SK-N-SH (cell line): ENCODE results near the gene ACVR1C. TPM values are rescaled to one million over a fixed set of nuclear protein-coding genes. Genes with fewer than 3 reads are reported as not detected.

Experiments used
- CTCF ChIA-PET: fragments of 300-600, 350-600 bp; formaldehyde crosslinking; extraction: SDS; loops from one replicate; lab custom pipeline; 2021; lab: Yijun Ruan, JAX
- POLR2A ChIA-PET: fragments of 350-600 bp; sonication (Branson Sonifier 250); formaldehyde crosslinking; extraction: SDS; loops from one replicate; lab custom pipeline; 2020; ENCODE audit warnings: antibody characterized with exemption, inconsistent platforms; lab: Yijun Ruan, JAX
- DNase-seq: peaks from one replicate; pipeline ENCODE4 v3.0.0; 2012
- H2AFZ ChIP-seq: fragments of 200-600 bp; sonication (generic); 2 replicates; pipeline ENCODE4 v1.8.1; 2016; ENCODE audit warnings: antibody characterized with exemption, mild to moderate bottlenecking, low read depth
- H3F3A ChIP-seq: fragments of 200-600 bp; sonication (generic); replicated peaks from 2 replicates; pipeline ENCODE3; 2016; ENCODE audit warnings: antibody characterized with exemption, mild to moderate bottlenecking; ENCODE audit not compliant: insufficient read depth
- H3K27ac ChIP-seq, 2 experiments: fragments of 200-500 bp in 1 of 2; fragments of 200-600 bp in 1 of 2; sonication (Bioruptor generic) in 1 of 2; sonication (generic), shearing (Covaris generic) in 1 of 2; 2 replicates each; pipeline versions ENCODE4 v1.5.1 to v1.6.1; 2014 to 2016; ENCODE audit warnings: low read depth in 2 of 2, inconsistent platforms in 1 of 2, low read length in 1 of 2, mild to moderate bottlenecking in 1 of 2, mixed read lengths in 1 of 2
- H3K27me3 ChIP-seq: fragments of 200-600 bp; sonication (generic), shearing (Covaris generic); 2 replicates; pipeline ENCODE4 v1.6.1; 2016; ENCODE audit warnings: mixed run types; ENCODE audit not compliant: insufficient read depth
- H3K36me3 ChIP-seq, 2 experiments: fragments of 200-500 bp in 1 of 2; fragments of 200-600 bp in 1 of 2; sonication (Bioruptor generic) in 1 of 2; sonication (generic) in 1 of 2; replicated peaks in 1 of 2; 2 replicates each; pipeline versions ENCODE3 to v1.5.1; 2014 to 2016; ENCODE audit warnings: low read length in 1 of 2, mild to moderate bottlenecking in 1 of 2; ENCODE audit not compliant: insufficient read depth in 2 of 2, control insufficient read depth in 1 of 2
- H3K4me1 ChIP-seq, 2 experiments: fragments of 200-500 bp in 1 of 2; fragments of 200-600 bp in 1 of 2; sonication (Bioruptor generic) in 1 of 2; sonication (generic), shearing (Covaris generic) in 1 of 2; 2 replicates each; pipeline versions ENCODE4 v1.5.1 to v1.6.1; 2014 to 2016; ENCODE audit warnings: low read depth in 1 of 2, low read length in 1 of 2, mixed run types in 1 of 2; ENCODE audit not compliant: insufficient read depth in 2 of 2, control insufficient read depth in 1 of 2
- H3K4me2 ChIP-seq: fragments of 200-600 bp; sonication (generic), shearing (Covaris generic); 2 replicates; pipeline ENCODE4 v1.6.1; 2017; ENCODE audit warnings: mixed run types
- H3K4me3 ChIP-seq, 2 experiments: fragments of 200-500 bp in 1 of 2; fragments of 200-600 bp in 1 of 2; sonication (Bioruptor generic) in 1 of 2; sonication (generic), shearing (Covaris generic) in 1 of 2; 2 replicates each; pipeline versions ENCODE4 v1.5.1 to v1.8.1; 2014 to 2016; ENCODE audit warnings: low read depth in 2 of 2, inconsistent platforms in 1 of 2, low read length in 1 of 2, mild to moderate bottlenecking in 1 of 2, mixed read lengths in 1 of 2, moderate library complexity in 1 of 2
- H3K79me2 ChIP-seq: fragments of 200-600 bp; sonication (generic); 2 replicates; pipeline ENCODE4 v1.8.1; 2017; ENCODE audit warnings: mild to moderate bottlenecking; ENCODE audit not compliant: insufficient read depth
- H3K9ac ChIP-seq: fragments of 200-600 bp; sonication (generic); 2 replicates; pipeline ENCODE4 v1.6.1; 2017; ENCODE audit warnings: mixed run types
- H3K9me2 ChIP-seq: fragments of 200-600 bp; sonication (generic); 2 replicates; pipeline ENCODE4 v1.6.1; 2017; ENCODE audit warnings: mixed run types
- H3K9me3 ChIP-seq: fragments of 200-600 bp; sonication (generic); 2 replicates; pipeline ENCODE4 v1.6.1; 2017; ENCODE audit warnings: mixed run types, mild to moderate bottlenecking, moderate library complexity
- H4K20me1 ChIP-seq: fragments of 200-600 bp; sonication (generic); 2 replicates; pipeline ENCODE4 v1.6.1; 2017; ENCODE audit warnings: mild to moderate bottlenecking, mixed run types; ENCODE audit not compliant: insufficient read depth
- CTCF ChIP-seq: fragments of 200-600 bp; sonication (generic); IDR thresholded peaks from 2 replicates; pipeline ENCODE4 v1.6.1; 2017; ENCODE audit warnings: antibody characterized with exemption, mild to moderate bottlenecking, moderate library complexity
- ELF1 ChIP-seq: IDR thresholded peaks from 2 replicates; pipeline ENCODE4 v1.4.0; 2012
- EP300 ChIP-seq, 2 experiments: IDR thresholded peaks; 2 replicates each; pipeline versions ENCODE4 v1.4.0 to v1.6.1; 2012; ENCODE audit warnings: borderline replicate concordance in 1 of 2, low read depth in 1 of 2, low read length in 1 of 2
- EZH2phosphoT487 ChIP-seq: fragments of 200-600 bp; sonication (generic); IDR thresholded peaks from 2 replicates; pipeline ENCODE4 v1.6.1; 2017; ENCODE audit warnings: low read depth, mixed run types, mild to moderate bottlenecking, antibody characterized with exemption, moderate library complexity, borderline replicate concordance
- FOXM1 ChIP-seq: IDR thresholded peaks from 2 replicates; pipeline ENCODE4 v1.4.0; 2012; ENCODE audit warnings: low read depth, mild to moderate bottlenecking
- GATA2 ChIP-seq: sonication (generic); formaldehyde crosslinking; IDR thresholded peaks from 2 replicates; pipeline ENCODE4 v1.5.0; 2020; ENCODE audit warnings: mild to moderate bottlenecking, missing genetic modification reagents
- MAX ChIP-seq: IDR thresholded peaks from 2 replicates; pipeline ENCODE4 v1.4.0; 2012; ENCODE audit warnings: low read depth
- MXI1 ChIP-seq: IDR thresholded peaks from 2 replicates; pipeline ENCODE4 v1.6.1; 2012; ENCODE audit warnings: mild to moderate bottlenecking, low read depth, low read length, improper control_type of control experiment
- NRF1 ChIP-seq: IDR thresholded peaks from 2 replicates; pipeline ENCODE4 v1.6.1; 2012; ENCODE audit warnings: low read depth, mild to moderate bottlenecking, low read length
- PBX3 ChIP-seq: IDR thresholded peaks from 2 replicates; pipeline ENCODE4; 2012
- POLR2AphosphoS5 ChIP-seq: IDR thresholded peaks from 2 replicates; pipeline ENCODE4 v1.6.1; 2012; ENCODE audit warnings: low read depth, low read length
- RAD21 ChIP-seq: IDR thresholded peaks from 2 replicates; pipeline ENCODE4 v1.6.1; 2012; ENCODE audit warnings: mild to moderate bottlenecking, low read length
- RCOR1 ChIP-seq: fragments of 150-350 bp; IDR thresholded peaks from 2 replicates; pipeline ENCODE4 v1.6.1; 2017; ENCODE audit warnings: antibody characterized with exemption, low read length
- RFX5 ChIP-seq: IDR thresholded peaks from 2 replicates; pipeline ENCODE4 v1.6.1; 2012; ENCODE audit warnings: mild to moderate bottlenecking, improper control_type of control experiment, low read length
- SIN3A ChIP-seq: IDR thresholded peaks from 2 replicates; pipeline ENCODE4 v1.6.1; 2012; ENCODE audit warnings: low read depth, mild to moderate bottlenecking, low read length, moderate library complexity, borderline replicate concordance
- TAF1 ChIP-seq: IDR thresholded peaks from 2 replicates; pipeline ENCODE4 v1.6.1; 2012; ENCODE audit warnings: low read depth, mild to moderate bottlenecking, low read length, moderate library complexity, borderline replicate concordance
- TEAD4 ChIP-seq: IDR thresholded peaks from 2 replicates; pipeline ENCODE4 v1.4.0; 2012; ENCODE audit warnings: mild to moderate bottlenecking, borderline replicate concordance; ENCODE audit not compliant: insufficient read depth
- USF1 ChIP-seq: IDR thresholded peaks from 2 replicates; pipeline ENCODE4 v1.4.0; 2012; ENCODE audit warnings: low read depth, borderline replicate concordance
- YY1 ChIP-seq: IDR thresholded peaks from 2 replicates; pipeline ENCODE4 v1.4.0; 2012; ENCODE audit warnings: low read depth, mild to moderate bottlenecking
- WGBS: methylation state at CpG from one replicate; pipeline ENCODE4 v1.1.6; 2017; ENCODE audit warnings: low lambda C conversion rate; 5-methylcytosine and 5-hydroxymethylcytosine counted together
- polyA plus RNA-seq, 3 experiments: library from polyadenylated mRNA; depleted of rRNA; stranded (reverse); fragments of >200 nt; gene quantifications; 2 replicates each; pipeline ENCODE4 v1.2.3, GENCODE V29; 2012

Gene ACVR1C
- polyA plus RNA-seq, 1 of the 3 experiments (the other 2 are of a cell fraction) = 0.03 TPM

- TF ChIP-seq YY1 = no peak
- TF ChIP-seq EP300 (IDR thresholded peaks at IDR 0.05; ENCODE audit: borderline replicate concordance in 1 of 2, low read depth in 1 of 2, low read length in 1 of 2) = no peak
- TF ChIP-seq RFX5 = no peak
- TF ChIP-seq CTCF = peak; percentile 71
These were observed 136.4 kb downstream of the ACVR1C start (continued) for GRCh38 chr2:157492189-157492773.

- Histone ChIP-seq H3K27me3 (peaks cover 31% of the 10 kb centered on the region), H3F3A (no peaks in the 10 kb centered on the region), H3K27ac (no peak overlapping the region), H3K36me3 (no peaks in the 10 kb centered on the region), H3K9ac (no peak overlapping the region), H3K4me2 (no peak overlapping the region), H3K9me3 (no peaks in the 10 kb centered on the region), H3K79me2 (no peaks in the 10 kb centered on the region), H3K4me3 (no peak overlapping the region), H4K20me1 (no peaks in the 10 kb centered on the region), H3K4me1 (no peaks in the 10 kb centered on the region), H3K9me2 (no peaks in the 10 kb centered on the region), H2AFZ (no peak overlapping the region)
- no peak for TF ChIP-seq PBX3
- TF ChIP-seq TEAD4 = no peak
- no peak for TF ChIP-seq FOXM1
- no peak for TF ChIP-seq MAX
- no peak for TF ChIP-seq ELF1
- TF ChIP-seq SIN3A = no peak
- TF ChIP-seq GATA2 = no peak
- 0% methylated on average over 1 of the region's 1 CpG for WGBS
- DNase-seq = no peak
- POLR2A ChIA-PET = no interaction called here
- CTCF ChIA-PET = interaction anchor here (1.0 to 1.3 kb wide), 3 partner anchors 1228 to 1264 kb away, joined by 3 to 4 read pairs (median 3); no protein-coding TSS in a partner anchor
These were observed 138.7 kb downstream of the ACVR1C start for GRCh38 chr2:157489983-157490382.

- H3K27ac ChIP-seq = no peak overlapping the region
- CTCF ChIA-PET = interaction anchor here (1.2 to 2.2 kb wide), 4 partner anchors 9 to 1265 kb away, joined by 3 to 8 read pairs (median 4); no protein-coding TSS in a partner anchor
- H3K9ac ChIP-seq = no peak overlapping the region
- no peaks in the 10 kb centered on the region for H3K4me1 ChIP-seq
- H3K9me2 ChIP-seq = no peaks in the 10 kb centered on the region
- POLR2A ChIA-PET = no interaction called here
- H3K9me3 ChIP-seq = no peaks in the 10 kb centered on the region
- no peaks in the 10 kb centered on the region for H3K36me3 ChIP-seq
- no peak overlapping the region for H2AFZ ChIP-seq
- no peaks in the 10 kb centered on the region for H3F3A ChIP-seq
- DNase-seq = no peak
- H4K20me1 ChIP-seq = no peaks in the 10 kb centered on the region
- peak overlapping the region; percentile 20 for H3K4me2 ChIP-seq
- peaks cover 31% of the 10 kb centered on the region for H3K27me3 ChIP-seq
- H3K4me3 ChIP-seq = no peak overlapping the region
- WGBS = 6% methylated on average over 3 of the region's 3 CpGs
- no peak for TF ChIP-seq RAD21
- TF ChIP-seq EP300 (IDR thresholded peaks at IDR 0.05; ENCODE audit: borderline replicate concordance in 1 of 2, low read depth in 1 of 2, low read length in 1 of 2) = no peak
- no peak for TF ChIP-seq POLR2AphosphoS5
- TF ChIP-seq ELF1 = no peak
- TF ChIP-seq USF1 = no peak
- no peak for TF ChIP-seq EZH2phosphoT487
- TF ChIP-seq MXI1 = no peak
- TF ChIP-seq MAX = no peak
- TF ChIP-seq NRF1 = no peak
- TF ChIP-seq RCOR1 = no peak
- TF ChIP-seq TAF1 = no peak
- no peak for TF ChIP-seq TEAD4
- no peak for TF ChIP-seq SIN3A
- TF ChIP-seq, all 33 proteins: peak for 0
- no peaks in the 10 kb centered on the region for H3K79me2 ChIP-seq
These were observed 139.8 kb downstream of the ACVR1C start for GRCh38 chr2:157488877-157489276.
